Spleen (tissue), 7 donors: ENCODE data around the gene SLC17A3.

Experiments used
- POLR2A ChIP-seq, 3 donors: fragments of 450-650 bp; IDR thresholded peaks; one replicate each; pipeline ENCODE4 v1.5.1; 2017; ENCODE audit warnings: antibody characterized with exemption in 3 of 3, mild to moderate bottlenecking in 1 of 3
- TF ChIP-seq, protein P1 (sequence below), 11 experiments: fragments of 200-600 bp in 7 of 11; fragments of 450-650 bp in 4 of 11; sonication (generic) in 4 of 11; IDR thresholded peaks in 8 of 11; conservative IDR thresholded peaks in 3 of 11; 1 replicate in 7 of 11; 2 replicates in 4 of 11; pipeline versions ENCODE4 v1.4.0 to v1.8.0; 2016 to 2021; ENCODE audit warnings: antibody characterized with exemption in 11 of 11, inconsistent platforms in 4 of 11, mild to moderate bottlenecking in 1 of 11
- donor health status: DM: no; HTN: no; CAD: no; lungs with moderate emphysema.
- donor health status: DM: no; HTN: no; CAD: no.
- donor health status: DM: no; HTN: no; CAD: no.

DNA sequence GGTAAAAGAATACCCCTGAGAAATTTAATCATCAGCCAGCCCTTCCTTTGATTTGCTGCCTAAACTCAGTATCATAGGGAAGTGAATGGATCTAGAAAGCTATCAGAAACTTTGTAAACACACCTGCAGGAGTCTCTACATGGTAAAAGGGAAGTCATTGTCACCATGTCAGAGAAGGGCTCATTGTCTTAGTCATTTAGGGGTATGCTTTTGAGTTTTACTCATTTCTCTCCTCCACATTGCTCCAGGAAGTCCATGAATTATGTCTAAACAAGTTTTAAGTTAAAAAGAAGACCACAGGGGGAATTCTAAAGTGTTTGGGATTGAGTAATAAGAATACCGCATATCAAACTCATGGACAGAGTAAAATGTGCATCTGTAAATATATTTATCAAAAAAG, 44.7 kb downstream of the SLC17A3 start:
- TF ChIP-seq POLR2A (IDR thresholded peaks at IDR 0.05), result no peak
- TF ChIP-seq, protein P1, sequence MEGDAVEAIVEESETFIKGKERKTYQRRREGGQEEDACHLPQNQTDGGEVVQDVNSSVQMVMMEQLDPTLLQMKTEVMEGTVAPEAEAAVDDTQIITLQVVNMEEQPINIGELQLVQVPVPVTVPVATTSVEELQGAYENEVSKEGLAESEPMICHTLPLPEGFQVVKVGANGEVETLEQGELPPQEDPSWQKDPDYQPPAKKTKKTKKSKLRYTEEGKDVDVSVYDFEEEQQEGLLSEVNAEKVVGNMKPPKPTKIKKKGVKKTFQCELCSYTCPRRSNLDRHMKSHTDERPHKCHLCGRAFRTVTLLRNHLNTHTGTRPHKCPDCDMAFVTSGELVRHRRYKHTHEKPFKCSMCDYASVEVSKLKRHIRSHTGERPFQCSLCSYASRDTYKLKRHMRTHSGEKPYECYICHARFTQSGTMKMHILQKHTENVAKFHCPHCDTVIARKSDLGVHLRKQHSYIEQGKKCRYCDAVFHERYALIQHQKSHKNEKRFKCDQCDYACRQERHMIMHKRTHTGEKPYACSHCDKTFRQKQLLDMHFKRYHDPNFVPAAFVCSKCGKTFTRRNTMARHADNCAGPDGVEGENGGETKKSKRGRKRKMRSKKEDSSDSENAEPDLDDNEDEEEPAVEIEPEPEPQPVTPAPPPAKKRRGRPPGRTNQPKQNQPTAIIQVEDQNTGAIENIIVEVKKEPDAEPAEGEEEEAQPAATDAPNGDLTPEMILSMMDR (IDR thresholded peaks at IDR 0.05 in 8 of 11, conservative IDR thresholded peaks at IDR 0.05 in 3 of 11), result no peak
